ENCODE results near the gene RPTOR.

GRCh38 chr17:80907281-80907680, 362.6 kb downstream of the RPTOR start:
- TF ChIP-seq CTCF (conservative IDR thresholded peaks at IDR 0.05; ENCODE audit: low read depth, low read length) (no peak), EZH2phosphoT487 (IDR thresholded peaks at IDR 0.05; ENCODE audit: borderline replicate concordance, low read length) (no peak)
